Measurements from ENCODE around the gene NEK4.
"Not testable (repeated sequence)": the region's sequence is repeated elsewhere in the genome, so short reads cannot be mapped to it uniquely, and the experiment has no call there.

NEK4 gene

GRCh38 chr3:52696830-52697631 is 73.7 kb downstream of the NEK4 start:
- DNase-seq (ENCODE audit: low read depth): no peak

DNA sequence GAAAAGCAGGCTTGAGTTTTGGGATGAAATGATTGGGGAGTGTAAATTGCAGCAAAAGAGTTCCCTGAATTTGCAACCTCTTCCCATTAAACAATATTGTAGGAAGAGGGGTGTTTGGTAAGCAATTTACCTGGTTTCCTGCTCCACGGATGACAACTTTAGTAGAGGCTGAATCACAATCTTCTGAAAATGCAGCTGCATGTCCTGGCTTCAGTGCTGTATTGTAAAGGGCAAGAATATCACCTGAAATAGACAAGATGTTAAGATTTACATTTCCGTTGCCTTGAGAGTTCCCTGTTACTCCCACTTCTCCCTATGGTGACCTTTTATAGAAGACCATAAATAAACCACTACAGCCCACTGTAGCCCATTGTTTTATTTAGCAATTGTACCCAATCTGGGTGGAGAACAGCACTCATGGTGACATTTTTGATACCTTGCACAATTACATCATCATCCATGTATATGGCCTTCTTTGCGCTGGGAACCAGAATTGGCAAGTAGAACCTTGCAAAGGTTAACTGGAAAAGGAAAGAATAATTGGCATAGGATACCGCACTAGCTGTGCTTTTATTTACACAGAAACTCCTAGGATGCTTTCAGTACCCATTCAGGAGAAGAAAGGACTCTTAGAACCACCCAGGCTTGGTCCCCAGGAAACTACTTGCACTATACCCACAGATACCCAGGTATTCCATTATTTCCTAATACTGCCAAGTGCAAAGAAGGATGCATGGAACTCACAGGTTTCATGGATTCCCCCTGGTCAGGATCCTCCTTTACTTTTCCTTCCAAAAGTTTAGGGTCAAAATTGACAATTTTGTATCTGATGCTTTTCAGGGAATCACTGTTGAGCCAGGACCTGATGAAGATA is 74.7 kb downstream of the NEK4 start:
- no peak for DNase-seq (ENCODE audit: low read depth)

- DNase-seq (ENCODE audit: low read depth): no peak
Observed at GRCh38 chr3:52694528-52695189, 76.1 kb downstream of the NEK4 start.

GRCh38 chr3:52693071-52693470 is 77.7 kb downstream of the NEK4 start:
- DNase-seq (ENCODE audit: low read depth): no peak

GRCh38 chr3:52690560-52690959 is 80.2 kb downstream of the NEK4 start:
- no peak for DNase-seq (ENCODE audit: low read depth)

DNA sequence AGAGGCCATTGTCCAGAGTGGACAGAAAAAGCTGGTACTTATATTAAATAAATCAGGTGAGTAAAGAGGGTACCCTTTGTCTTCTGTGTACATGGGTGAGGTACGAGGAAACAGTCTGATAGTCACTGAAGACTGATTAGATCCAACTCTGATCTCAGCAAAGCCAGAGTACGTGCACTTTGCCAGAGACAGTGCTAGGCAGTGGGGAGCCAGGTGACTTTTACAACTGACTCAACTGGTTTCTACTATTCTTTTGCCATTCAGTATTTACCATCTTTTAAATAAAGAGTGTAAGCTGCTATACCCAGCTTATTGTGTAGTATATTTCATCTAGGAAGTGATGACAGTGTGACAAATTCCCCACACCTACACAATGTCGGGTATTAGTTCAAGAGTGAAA is 81.6 kb downstream of the NEK4 start:
- DNase-seq (ENCODE audit: low read depth): no peak

GRCh38 chr3:52688266-52688665 is 82.5 kb downstream of the NEK4 start:
- DNase-seq (ENCODE audit: low read depth): no peak

DNA sequence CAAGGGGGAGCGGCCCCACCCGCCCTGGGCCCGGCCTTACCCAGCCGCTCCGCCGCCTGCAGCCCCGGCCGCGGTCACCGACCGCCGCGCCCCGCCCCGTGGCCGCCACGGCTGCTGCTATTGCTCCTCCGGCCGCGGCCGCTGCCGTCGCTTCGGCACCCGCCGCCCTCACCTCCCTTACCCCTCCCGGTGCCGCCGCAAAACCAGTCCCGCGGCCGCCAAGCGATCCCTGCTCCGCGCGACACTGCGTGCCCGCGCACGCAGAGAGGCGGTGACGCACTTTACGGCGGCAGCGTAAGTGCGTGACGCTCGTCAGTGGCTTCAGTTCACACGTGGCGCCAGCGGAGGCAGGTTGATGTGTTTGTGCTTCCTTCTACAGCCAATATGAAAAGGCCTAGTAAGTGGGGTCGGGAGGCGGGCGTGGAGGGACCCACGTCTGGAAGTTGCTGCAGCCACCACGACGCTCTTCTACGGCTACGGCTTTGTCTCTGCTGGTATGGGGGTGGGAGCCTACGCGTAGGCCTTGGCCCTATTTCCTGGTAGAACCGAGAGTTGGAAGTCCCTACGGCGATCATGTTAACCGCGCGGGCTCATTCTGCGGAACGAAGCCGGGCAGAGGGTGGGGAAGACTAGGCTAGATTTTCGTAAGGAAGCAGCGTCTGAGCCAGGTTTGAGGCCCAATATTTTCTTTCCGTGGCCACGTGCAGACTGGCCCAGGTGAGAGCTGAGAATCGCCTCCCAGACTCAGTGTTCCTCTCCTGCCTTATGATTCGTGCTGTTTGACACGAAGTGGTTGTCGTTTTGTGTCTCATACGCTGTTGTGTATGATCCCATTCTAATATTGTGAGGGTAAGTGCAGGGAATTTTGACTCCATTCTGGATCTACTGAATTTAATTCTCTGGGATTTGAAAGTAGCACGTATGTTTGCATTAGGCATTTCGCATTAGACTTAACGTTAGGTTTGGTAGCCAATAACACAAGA is 84.7 kb downstream of the NEK4 start, which contains the start of the genes GNL3 and PBRM1:
TSS of gene GNL3 (plus strand) at position 324 of the 983 bp plus-strand sequence. CDS start at position 385, 61 bp downstream.
TSS of gene PBRM1 (minus strand) at position 205 of the 983 bp plus-strand sequence.
- DNase-seq (ENCODE audit: low read depth): peak; percentile 89

DNA sequence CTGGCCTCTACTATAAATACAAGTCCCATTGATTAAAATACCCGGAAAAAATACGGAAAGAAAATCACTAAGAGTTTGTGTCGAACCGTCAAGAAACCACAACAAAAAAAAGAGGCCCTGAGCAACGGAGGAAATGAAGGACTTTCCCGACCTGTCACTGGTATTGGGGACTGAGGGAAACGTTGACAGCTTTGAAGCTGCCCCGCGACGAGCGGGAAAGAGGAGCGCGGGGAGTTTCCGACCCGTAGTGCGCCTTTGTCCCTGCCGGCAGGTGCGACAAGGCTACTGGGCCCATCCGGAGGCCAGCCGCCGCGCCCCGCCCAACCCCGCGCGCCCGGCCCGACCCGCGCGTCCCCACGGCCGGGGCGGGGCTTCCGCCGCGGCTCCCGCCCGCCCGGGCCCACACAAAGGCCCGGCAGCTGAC is 85.4 kb downstream of the NEK4 start:
- DNase-seq (ENCODE audit: low read depth): peak; percentile 54

DNA sequence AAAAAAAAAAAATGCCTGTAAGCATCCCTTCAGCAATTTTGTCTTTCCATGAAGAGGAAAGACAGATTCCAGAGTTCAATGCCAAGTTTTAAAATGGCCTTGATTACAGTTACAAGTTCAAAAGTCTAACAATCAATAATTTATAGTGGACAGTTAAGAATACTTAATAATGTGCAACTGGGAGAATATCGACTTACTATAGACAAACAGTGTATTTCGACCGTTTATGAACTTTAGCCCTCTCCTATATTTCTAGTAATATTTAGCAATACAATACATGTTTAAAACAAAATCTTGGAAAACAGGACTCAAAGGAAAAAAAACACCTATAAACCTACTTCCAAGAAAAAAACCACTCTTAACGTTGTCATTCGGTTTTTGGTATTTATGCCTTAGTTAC is 86.6 kb downstream of the NEK4 start:
- DNase-seq (ENCODE audit: low read depth): no peak

DNA sequence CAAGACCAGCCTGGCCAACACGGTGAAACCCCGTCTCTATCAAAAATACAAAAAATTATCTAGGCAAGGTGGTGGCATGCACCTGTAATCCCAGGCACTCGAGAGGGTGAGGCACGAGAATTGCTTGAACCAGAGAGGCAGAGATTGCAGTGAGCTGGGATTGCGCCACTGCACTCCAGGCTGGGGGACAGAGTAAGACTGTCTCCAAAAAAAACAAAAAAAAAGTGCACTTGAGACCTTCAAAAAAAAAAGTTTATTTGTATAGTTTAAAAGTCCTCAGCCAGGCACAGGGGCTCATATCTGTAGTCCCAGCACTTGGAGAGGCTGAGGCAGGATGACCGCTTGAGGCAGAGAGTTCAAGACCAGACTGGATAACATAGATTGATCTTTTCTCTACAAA is 87.1 kb downstream of the NEK4 start:
- DNase-seq (ENCODE audit: low read depth): no peak

DNA sequence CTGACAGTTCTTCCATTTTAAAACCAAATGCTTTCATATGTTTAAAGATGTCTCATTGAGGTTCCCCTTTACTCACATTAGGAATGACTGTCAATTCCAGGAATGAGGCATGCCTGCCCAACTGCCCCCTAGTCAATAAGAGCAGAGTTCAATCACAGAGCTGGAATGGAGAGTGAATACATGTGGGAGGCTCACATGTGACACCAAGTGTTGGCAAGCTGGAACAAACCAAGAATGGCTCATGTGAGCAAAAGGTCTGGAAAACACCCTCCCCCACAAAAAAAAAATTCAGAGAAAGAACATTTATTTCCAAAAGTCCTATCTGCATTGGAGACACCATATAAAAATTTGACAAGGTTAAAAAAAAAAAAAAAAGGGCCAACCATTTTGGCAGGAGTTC is 88.7 kb downstream of the NEK4 start:
- DNase-seq (ENCODE audit: low read depth): peak; percentile 49

- no peak for DNase-seq (ENCODE audit: low read depth)
Observed at GRCh38 chr3:52681596-52681995, 89.1 kb downstream of the NEK4 start.

- no peak for DNase-seq (ENCODE audit: low read depth)
Observed at GRCh38 chr3:52679811-52680210, 90.9 kb downstream of the NEK4 start.

DNA sequence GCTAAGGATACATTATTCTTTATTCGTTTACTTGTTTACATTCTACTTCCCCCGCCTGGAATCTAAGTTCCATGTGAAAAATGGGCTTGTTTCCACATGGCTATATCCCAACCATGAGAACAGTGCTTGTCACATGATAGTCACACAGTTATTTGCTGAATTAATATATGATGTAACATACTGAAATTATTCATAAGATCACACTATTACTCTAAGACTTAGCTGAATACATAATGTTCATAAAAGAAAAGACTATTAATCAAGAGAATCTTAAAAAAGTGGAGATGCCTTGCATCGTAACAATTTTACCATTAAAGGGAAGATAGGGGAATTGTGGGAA is 91.6 kb downstream of the NEK4 start:
- DNase-seq (ENCODE audit: low read depth): no peak

GRCh38 chr3:52678265-52679198 is 92.2 kb downstream of the NEK4 start:
- DNase-seq (ENCODE audit: low read depth): no peak

- not testable (repeated sequence) for DNase-seq (ENCODE audit: low read depth)
Observed at GRCh38 chr3:52676201-52676600, 94.5 kb downstream of the NEK4 start.

DNA sequence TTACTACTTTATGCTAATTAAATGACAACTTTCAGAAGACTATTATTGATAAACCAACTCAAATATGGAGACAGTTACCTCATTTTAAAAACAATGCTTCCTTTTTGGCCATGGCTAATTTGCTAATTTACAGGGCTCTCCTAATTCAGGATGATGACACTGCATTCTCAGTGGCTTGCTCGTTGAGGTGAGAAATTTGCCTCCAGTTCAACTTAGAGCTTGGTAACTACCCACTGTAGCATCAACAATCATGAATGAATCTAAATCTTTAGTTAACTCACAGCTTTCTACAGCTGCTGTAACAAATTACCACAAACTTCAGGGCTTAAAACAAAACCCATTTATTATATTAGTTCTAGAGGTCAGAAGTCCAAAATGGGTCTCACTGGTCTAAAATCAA is 99.1 kb downstream of the NEK4 start:
- DNase-seq (ENCODE audit: low read depth): no peak

- DNase-seq (ENCODE audit: low read depth): peak; percentile 98
Observed at GRCh38 chr3:52670621-52671521, 99.9 kb downstream of the NEK4 start.

Data from GM04504 (cell line).